ENCODE data around the gene LATS2.

DNA sequence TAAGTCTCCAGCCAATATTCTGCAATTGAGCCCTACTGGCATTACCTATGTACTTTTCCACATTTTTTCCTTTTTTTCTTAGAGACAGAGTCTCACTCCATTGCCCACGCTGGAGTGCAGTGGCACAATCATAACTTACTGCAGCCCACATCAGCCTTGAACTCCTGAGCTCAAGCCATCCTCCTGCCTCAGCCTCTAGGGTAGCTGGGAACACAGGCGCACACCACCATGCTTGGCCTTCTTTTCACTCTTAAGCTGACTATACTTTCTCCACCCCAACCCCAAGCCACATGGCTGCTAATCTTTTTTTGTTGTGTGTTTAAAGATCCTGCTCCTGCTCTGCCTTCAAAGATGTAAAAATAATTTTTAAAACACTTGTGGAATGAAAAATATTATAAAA, 1.6 kb upstream of the LATS2 start:
- TF ChIP-seq, protein P1, sequence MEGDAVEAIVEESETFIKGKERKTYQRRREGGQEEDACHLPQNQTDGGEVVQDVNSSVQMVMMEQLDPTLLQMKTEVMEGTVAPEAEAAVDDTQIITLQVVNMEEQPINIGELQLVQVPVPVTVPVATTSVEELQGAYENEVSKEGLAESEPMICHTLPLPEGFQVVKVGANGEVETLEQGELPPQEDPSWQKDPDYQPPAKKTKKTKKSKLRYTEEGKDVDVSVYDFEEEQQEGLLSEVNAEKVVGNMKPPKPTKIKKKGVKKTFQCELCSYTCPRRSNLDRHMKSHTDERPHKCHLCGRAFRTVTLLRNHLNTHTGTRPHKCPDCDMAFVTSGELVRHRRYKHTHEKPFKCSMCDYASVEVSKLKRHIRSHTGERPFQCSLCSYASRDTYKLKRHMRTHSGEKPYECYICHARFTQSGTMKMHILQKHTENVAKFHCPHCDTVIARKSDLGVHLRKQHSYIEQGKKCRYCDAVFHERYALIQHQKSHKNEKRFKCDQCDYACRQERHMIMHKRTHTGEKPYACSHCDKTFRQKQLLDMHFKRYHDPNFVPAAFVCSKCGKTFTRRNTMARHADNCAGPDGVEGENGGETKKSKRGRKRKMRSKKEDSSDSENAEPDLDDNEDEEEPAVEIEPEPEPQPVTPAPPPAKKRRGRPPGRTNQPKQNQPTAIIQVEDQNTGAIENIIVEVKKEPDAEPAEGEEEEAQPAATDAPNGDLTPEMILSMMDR (IDR thresholded peaks at IDR 0.05 in 8 of 11, conservative IDR thresholded peaks at IDR 0.05 in 3 of 11), result no peak
- no peak for TF ChIP-seq POLR2AphosphoS5 (IDR thresholded peaks at IDR 0.05)
